NT2/D1 (cell line): ENCODE data around the gene EPHA5.

ENCODE experiments used
- DNase-seq: peaks from one replicate; pipeline ENCODE4 v3.0.0-alpha.2; 2011; ENCODE audit warnings: low read depth, low spot score
- H3K27me3 ChIP-seq: 2 replicates; pipeline ENCODE4 v1.6.0; 2011; ENCODE audit warnings: mild to moderate bottlenecking; ENCODE audit not compliant: insufficient read length, insufficient read depth
- H3K36me3 ChIP-seq: 2 replicates; pipeline ENCODE4 v1.6.1; 2011; ENCODE audit warnings: mild to moderate bottlenecking, low read length, mixed read lengths; ENCODE audit not compliant: insufficient read depth, insufficient read length
- H3K4me1 ChIP-seq: 2 replicates; pipeline ENCODE4 v1.5.1; 2011; ENCODE audit not compliant: insufficient read depth, insufficient read length
- H3K4me3 ChIP-seq: 2 replicates; pipeline ENCODE4 v1.5.1; 2011; ENCODE audit warnings: low read depth; ENCODE audit not compliant: insufficient read length
- H3K9ac ChIP-seq: 2 replicates; pipeline ENCODE4 v1.6.0; 2011; ENCODE audit warnings: low read depth; ENCODE audit not compliant: insufficient read length
- H3K9me3 ChIP-seq: 2 replicates; pipeline ENCODE4 v1.5.1; 2011; ENCODE audit warnings: mild to moderate bottlenecking, low read length; ENCODE audit not compliant: insufficient read depth
- SUZ12 ChIP-seq: IDR thresholded peaks from 2 replicates; pipeline ENCODE4 v1.6.1; 2011; ENCODE audit not compliant: insufficient read length, insufficient read depth; ENCODE audit errors: extremely low read depth
- YY1 ChIP-seq: IDR thresholded peaks from 2 replicates; pipeline ENCODE4 v1.6.1; 2011; ENCODE audit not compliant: insufficient read length, insufficient read depth
- ZNF274 ChIP-seq: IDR thresholded peaks from 2 replicates; pipeline ENCODE4 v1.6.1; 2011; ENCODE audit warnings: mild to moderate bottlenecking, low read depth, low read length

The EPHA5 gene

GRCh38 chr4:65498606-65499005, 171.7 kb downstream of the EPHA5 start:
- H3K9ac ChIP-seq, result no peak overlapping the region
- TF ChIP-seq SUZ12 (no peak), YY1 (no peak), ZNF274 (no peak)
- no peak for DNase-seq
- H3K36me3 ChIP-seq, result no peaks in the 10 kb centered on the region
- H3K4me3 ChIP-seq, result no peak overlapping the region
- H3K27me3 ChIP-seq, result no peaks in the 10 kb centered on the region
- H3K4me1 ChIP-seq, result no peaks in the 10 kb centered on the region
- no peaks in the 10 kb centered on the region for H3K9me3 ChIP-seq

- H3K9ac ChIP-seq, result no peak overlapping the region
- no peak overlapping the region for H3K4me3 ChIP-seq
- no peaks in the 10 kb centered on the region for H3K4me1 ChIP-seq
- no peaks in the 10 kb centered on the region for H3K36me3 ChIP-seq
- TF ChIP-seq YY1 (no peak), ZNF274 (no peak), SUZ12 (no peak)
- DNase-seq, result no peak
- H3K27me3 ChIP-seq, result no peaks in the 10 kb centered on the region
- H3K9me3 ChIP-seq, result no peaks in the 10 kb centered on the region
Measured at GRCh38 chr4:65495439-65495838, 174.8 kb downstream of the EPHA5 start.

GRCh38 chr4:65482410-65482809, 187.9 kb downstream of the EPHA5 start:
- DNase-seq, result no peak
- TF ChIP-seq SUZ12 (no peak), ZNF274 (no peak)

GRCh38 chr4:65472531-65472930, 197.8 kb downstream of the EPHA5 start:
- TF ChIP-seq YY1 (no peak), SUZ12 (no peak), ZNF274 (no peak)
- no peaks in the 10 kb centered on the region for H3K27me3 ChIP-seq
- H3K9me3 ChIP-seq, result no peaks in the 10 kb centered on the region
- no peaks in the 10 kb centered on the region for H3K4me1 ChIP-seq
- H3K9ac ChIP-seq, result no peak overlapping the region
- H3K4me3 ChIP-seq, result no peak overlapping the region
- H3K36me3 ChIP-seq, result no peaks in the 10 kb centered on the region
- DNase-seq, result no peak

More at GRCh38 chr4:65482410-65482809, 187.9 kb downstream of the EPHA5 start:
- Histone ChIP-seq H3K9me3 (no peaks in the 10 kb centered on the region), H3K4me3 (no peak overlapping the region), H3K27me3 (no peaks in the 10 kb centered on the region), H3K4me1 (no peaks in the 10 kb centered on the region), H3K36me3 (no peaks in the 10 kb centered on the region), H3K9ac (no peak overlapping the region)

- no peak overlapping the region for H3K4me3 ChIP-seq
- no peak for DNase-seq
- no peak overlapping the region for H3K9ac ChIP-seq
- no peak for TF ChIP-seq ZNF274
- TF ChIP-seq YY1, result no peak
- no peak for TF ChIP-seq SUZ12
- no peaks in the 10 kb centered on the region for H3K27me3 ChIP-seq
- no peaks in the 10 kb centered on the region for H3K9me3 ChIP-seq
- H3K36me3 ChIP-seq, result no peaks in the 10 kb centered on the region
- H3K4me1 ChIP-seq, result no peaks in the 10 kb centered on the region
Measured at GRCh38 chr4:65467068-65467680, 203.1 kb downstream of the EPHA5 start.

GRCh38 chr4:65461781-65462180, 208.5 kb downstream of the EPHA5 start:
- no peak for DNase-seq
- Histone ChIP-seq H3K9me3 (no peaks in the 10 kb centered on the region), H3K36me3 (no peaks in the 10 kb centered on the region), H3K9ac (no peak overlapping the region), H3K4me3 (no peak overlapping the region), H3K4me1 (no peaks in the 10 kb centered on the region), H3K27me3 (no peaks in the 10 kb centered on the region)
- no peak for TF ChIP-seq YY1
- TF ChIP-seq SUZ12, result no peak
- no peak for TF ChIP-seq ZNF274

GRCh38 chr4:65457011-65457410, 213.3 kb downstream of the EPHA5 start:
- Histone ChIP-seq H3K27me3 (no peaks in the 10 kb centered on the region), H3K36me3 (no peaks in the 10 kb centered on the region), H3K4me1 (no peaks in the 10 kb centered on the region), H3K9ac (no peak overlapping the region), H3K9me3 (no peaks in the 10 kb centered on the region), H3K4me3 (no peak overlapping the region)
- no peak for DNase-seq
- no peak for TF ChIP-seq YY1
- TF ChIP-seq SUZ12, result no peak
- TF ChIP-seq ZNF274, result no peak
